ENCODE results near the gene RAB30. TPM values are rescaled to one million over a fixed set of nuclear protein-coding genes. Genes with fewer than 3 reads are reported as not detected.

Gene RAB30
- total RNA-seq, 1 donor from 2014 or later, result 15.4 TPM

DNA sequence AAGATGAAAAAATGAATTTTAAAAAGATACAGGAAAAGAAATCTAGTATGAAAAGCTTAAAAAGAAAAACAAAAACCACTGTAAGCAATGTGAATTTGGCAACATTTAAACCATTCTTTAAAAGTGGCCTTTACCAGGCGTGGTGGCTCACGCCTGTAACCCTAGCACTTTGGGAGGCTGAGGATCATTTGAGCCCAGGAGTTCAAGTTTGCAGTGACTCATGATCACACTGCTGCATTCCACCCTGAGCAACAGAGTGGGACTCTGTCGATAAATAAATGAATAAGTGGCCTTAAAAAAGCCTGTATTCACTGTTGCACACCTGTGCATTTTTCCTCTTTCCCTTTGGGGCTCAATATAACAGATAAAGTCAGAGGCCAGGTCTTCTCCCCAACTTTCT, 69.2 kb downstream of the RAB30 start:
- H3K27me3 Mint-ChIP-seq (ENCODE audit: low read depth), result no peaks in the 10 kb centered on the region
- H3K9me3 Mint-ChIP-seq, result no peaks in the 10 kb centered on the region
- TF ChIP-seq, protein P1, sequence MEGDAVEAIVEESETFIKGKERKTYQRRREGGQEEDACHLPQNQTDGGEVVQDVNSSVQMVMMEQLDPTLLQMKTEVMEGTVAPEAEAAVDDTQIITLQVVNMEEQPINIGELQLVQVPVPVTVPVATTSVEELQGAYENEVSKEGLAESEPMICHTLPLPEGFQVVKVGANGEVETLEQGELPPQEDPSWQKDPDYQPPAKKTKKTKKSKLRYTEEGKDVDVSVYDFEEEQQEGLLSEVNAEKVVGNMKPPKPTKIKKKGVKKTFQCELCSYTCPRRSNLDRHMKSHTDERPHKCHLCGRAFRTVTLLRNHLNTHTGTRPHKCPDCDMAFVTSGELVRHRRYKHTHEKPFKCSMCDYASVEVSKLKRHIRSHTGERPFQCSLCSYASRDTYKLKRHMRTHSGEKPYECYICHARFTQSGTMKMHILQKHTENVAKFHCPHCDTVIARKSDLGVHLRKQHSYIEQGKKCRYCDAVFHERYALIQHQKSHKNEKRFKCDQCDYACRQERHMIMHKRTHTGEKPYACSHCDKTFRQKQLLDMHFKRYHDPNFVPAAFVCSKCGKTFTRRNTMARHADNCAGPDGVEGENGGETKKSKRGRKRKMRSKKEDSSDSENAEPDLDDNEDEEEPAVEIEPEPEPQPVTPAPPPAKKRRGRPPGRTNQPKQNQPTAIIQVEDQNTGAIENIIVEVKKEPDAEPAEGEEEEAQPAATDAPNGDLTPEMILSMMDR (conservative IDR thresholded peaks at IDR 0.05), result no peak
- peaks cover 58% of the 10 kb centered on the region for H3K4me1 Mint-ChIP-seq
- no peak overlapping the region for H3K4me3 Mint-ChIP-seq
- DNase-seq (ENCODE audit: low read depth, low spot score), result no peak
- no peaks in the 10 kb centered on the region for H3K36me3 Mint-ChIP-seq (ENCODE audit: low read depth)
- H3K27ac Mint-ChIP-seq (ENCODE audit: unreplicated experiment), result no peak overlapping the region

- no peak overlapping the region for H3K4me3 Mint-ChIP-seq
- H3K27ac Mint-ChIP-seq (ENCODE audit: unreplicated experiment), result peak overlapping the region; percentile 59
- DNase-seq (ENCODE audit: low read depth, low spot score), result no peak
- H3K4me1 Mint-ChIP-seq, result peaks cover 58% of the 10 kb centered on the region
- no peaks in the 10 kb centered on the region for H3K27me3 Mint-ChIP-seq (ENCODE audit: low read depth)
- no peaks in the 10 kb centered on the region for H3K36me3 Mint-ChIP-seq (ENCODE audit: low read depth)
- TF ChIP-seq, protein P1 (conservative IDR thresholded peaks at IDR 0.05), result no peak
- H3K9me3 Mint-ChIP-seq, result no peaks in the 10 kb centered on the region
Measured at GRCh38 chr11:83002053-83002452, 69.6 kb downstream of the RAB30 start.

DNA sequence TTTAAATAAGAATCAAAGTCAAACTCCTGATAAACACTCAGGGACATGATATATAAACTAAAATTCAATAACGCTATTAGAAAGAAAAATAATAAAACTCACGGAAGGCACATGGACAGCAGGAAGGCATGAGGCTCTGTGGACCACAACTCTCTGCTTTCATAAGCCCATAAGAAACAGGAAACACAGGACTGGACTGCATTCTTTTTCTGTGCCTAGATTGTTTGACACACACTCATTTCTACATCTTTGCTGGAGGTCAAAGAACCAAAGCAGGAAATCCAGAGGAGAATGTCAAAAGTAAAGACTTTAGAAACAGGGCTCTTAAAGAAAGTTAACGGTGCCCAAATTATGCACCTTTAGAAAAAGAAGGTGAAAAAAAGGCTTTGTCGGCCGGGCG, 71.3 kb downstream of the RAB30 start:
- H3K4me3 Mint-ChIP-seq, result no peak overlapping the region
- TF ChIP-seq, protein P1 (conservative IDR thresholded peaks at IDR 0.05), result no peak
- no peaks in the 10 kb centered on the region for H3K9me3 Mint-ChIP-seq
- no peak for DNase-seq (ENCODE audit: low read depth, low spot score)
- peak overlapping the region; percentile 59 for H3K27ac Mint-ChIP-seq (ENCODE audit: unreplicated experiment)
- no peaks in the 10 kb centered on the region for H3K36me3 Mint-ChIP-seq (ENCODE audit: low read depth)
- H3K4me1 Mint-ChIP-seq, result peaks cover 53% of the 10 kb centered on the region
- no peaks in the 10 kb centered on the region for H3K27me3 Mint-ChIP-seq (ENCODE audit: low read depth)

- TF ChIP-seq, protein P1 (conservative IDR thresholded peaks at IDR 0.05), result no peak
- H3K27ac Mint-ChIP-seq (ENCODE audit: unreplicated experiment), result no peak overlapping the region
- DNase-seq (ENCODE audit: low read depth, low spot score), result no peak
- no peaks in the 10 kb centered on the region for H3K36me3 Mint-ChIP-seq (ENCODE audit: low read depth)
- H3K4me3 Mint-ChIP-seq, result no peak overlapping the region
- H3K9me3 Mint-ChIP-seq, result no peaks in the 10 kb centered on the region
- peaks cover 54% of the 10 kb centered on the region for H3K4me1 Mint-ChIP-seq
- no peaks in the 10 kb centered on the region for H3K27me3 Mint-ChIP-seq (ENCODE audit: low read depth)
Measured at GRCh38 chr11:82999232-82999631, 72.5 kb downstream of the RAB30 start.

DNA sequence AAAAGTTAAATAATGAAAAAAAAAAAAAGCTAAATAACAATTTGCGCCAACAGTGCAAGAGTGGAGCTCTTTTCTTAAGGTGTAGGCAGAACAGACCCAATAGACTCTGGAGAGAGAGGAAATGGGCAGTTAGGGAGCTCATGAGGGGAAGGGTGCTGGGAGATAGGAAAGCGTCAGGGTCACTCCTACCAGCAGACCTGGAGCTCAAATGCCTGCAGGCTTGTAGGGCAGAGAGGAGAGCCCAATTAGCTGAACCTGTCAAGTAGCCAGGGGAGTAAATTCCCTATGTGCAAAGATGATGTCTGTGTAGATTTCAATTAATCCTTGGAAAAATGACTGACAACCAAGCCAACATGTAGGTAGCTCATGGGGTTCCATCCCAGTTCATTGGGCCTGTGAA, 73.0 kb downstream of the RAB30 start:
- no peak overlapping the region for H3K27ac Mint-ChIP-seq (ENCODE audit: unreplicated experiment)
- DNase-seq (ENCODE audit: low read depth, low spot score), result no peak

More for the DNA sequence above, 73.0 kb downstream of the RAB30 start:
- Mint-ChIP-seq H3K27me3 (ENCODE audit: low read depth) (no peaks in the 10 kb centered on the region), H3K36me3 (ENCODE audit: low read depth) (no peaks in the 10 kb centered on the region), H3K4me1 (peaks cover 57% of the 10 kb centered on the region), H3K9me3 (no peaks in the 10 kb centered on the region), H3K4me3 (no peak overlapping the region)
- TF ChIP-seq, protein P1 (conservative IDR thresholded peaks at IDR 0.05), result no peak
